ENCODE data around the gene MAP1LC3B2. TPM values are rescaled to one million over a fixed set of nuclear protein-coding genes. Genes with fewer than 3 reads are reported as not detected.

The MAP1LC3B2 gene
- total RNA-seq, 1 donor from 2014 or later = 0.62 TPM

GRCh38 chr12:116597886-116598285, 38.7 kb downstream of the MAP1LC3B2 start:
- DNase-seq = no peak

- DNase-seq = no peak
These were observed 39.4 kb downstream of the MAP1LC3B2 start for GRCh38 chr12:116598311-116599284.

GRCh38 chr12:116599285-116600136, 40.3 kb downstream of the MAP1LC3B2 start:
- DNase-seq = peak; percentile 26

DNA sequence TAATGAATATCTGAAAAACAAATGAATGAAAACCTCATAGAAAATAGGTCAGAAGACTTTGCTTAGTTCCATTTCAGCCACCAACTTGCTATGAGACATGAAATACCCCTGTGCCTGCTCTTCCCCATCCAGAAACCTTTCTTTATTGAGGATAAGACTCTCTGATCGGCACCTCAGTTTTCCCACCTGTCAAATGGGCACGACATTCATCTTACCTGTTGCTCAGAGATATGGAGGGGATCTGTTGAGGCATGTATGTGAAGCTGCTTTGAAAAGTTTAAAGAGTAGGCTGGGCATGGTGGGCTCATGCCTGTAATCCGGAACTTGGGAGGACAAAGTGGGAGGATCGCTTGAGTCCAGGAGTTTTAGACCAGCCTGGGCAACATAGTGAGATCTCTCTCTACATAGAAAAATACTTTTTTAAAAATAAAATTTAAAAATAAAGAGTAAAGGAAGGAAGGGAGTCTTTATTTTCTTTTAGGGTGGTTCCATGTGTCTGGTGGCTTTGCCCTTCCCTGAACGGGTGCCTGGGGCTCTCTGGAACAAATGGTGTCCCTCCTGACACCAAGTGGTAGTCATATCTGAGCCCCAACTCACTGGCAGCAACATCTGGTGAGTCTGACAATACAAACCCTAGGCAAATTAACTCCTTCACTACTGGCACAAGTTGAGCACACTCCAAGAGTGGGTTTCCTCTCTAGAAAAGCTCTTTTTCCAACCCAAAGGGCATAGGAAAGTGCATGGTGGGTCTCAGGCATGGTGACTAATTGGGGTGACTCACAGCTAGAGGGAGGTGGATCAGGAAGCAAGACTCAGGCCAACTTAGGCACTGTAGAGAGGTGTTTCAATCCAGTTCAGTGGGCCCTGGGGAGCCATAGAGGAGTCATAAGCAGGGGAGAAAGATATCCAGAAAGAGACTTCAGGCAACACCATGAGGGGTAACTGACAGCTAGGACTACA, 42.1 kb downstream of the MAP1LC3B2 start:
- no peak for DNase-seq

DNA sequence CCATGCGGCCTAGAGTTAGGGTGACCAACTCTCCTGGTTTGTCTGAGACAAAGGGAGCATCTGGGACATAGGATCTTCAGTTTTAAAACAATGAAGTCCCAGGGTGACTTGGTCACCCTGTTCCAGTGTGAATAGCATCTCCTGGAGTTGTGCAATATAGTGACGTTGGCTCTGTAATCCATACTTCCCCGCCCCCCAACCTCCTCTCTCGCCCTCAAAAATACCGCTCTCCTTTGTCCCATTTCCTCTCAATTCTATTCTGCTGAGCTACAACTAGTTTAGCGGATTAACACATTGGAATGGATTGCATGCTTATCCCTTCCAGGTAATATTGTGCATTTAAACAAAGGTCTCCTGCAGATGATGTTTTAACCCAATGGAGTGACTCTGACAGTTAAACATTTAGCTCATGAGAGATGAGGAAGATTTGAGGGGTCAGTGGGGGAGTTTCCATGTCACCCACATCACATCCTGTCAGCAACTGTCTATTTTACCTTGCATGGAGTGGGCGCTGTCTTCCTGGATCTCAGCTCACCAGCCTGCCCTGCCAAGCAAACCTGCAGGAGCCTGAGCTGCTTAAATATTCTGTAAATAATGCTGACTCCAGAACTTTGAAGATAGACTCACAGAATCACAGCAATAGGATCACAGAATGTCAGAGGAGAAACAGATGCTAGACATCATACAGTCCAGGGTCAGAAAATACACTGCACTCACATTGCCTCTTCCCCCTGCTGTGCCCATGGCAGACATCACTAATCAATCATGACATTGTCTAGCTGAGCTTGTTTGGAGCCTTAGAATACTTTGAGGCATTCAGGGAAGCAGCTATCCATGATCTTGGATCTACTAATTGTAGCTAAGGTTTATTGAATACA, 43.0 kb downstream of the MAP1LC3B2 start:
- DNase-seq = no peak

GRCh38 chr12:116603546-116604177, 44.5 kb downstream of the MAP1LC3B2 start:
- no peak for DNase-seq

GRCh38 chr12:116604178-116604895, 45.2 kb downstream of the MAP1LC3B2 start:
- DNase-seq = no peak

- DNase-seq = no peak
These were observed 45.9 kb downstream of the MAP1LC3B2 start for GRCh38 chr12:116604951-116605641.

GRCh38 chr12:116606397-116606796, 47.2 kb downstream of the MAP1LC3B2 start:
- DNase-seq = no peak

- DNase-seq = no peak
These were observed 47.9 kb downstream of the MAP1LC3B2 start for GRCh38 chr12:116607039-116607438.

- no peak for DNase-seq
These were observed 50.3 kb downstream of the MAP1LC3B2 start for GRCh38 chr12:116609319-116610114.

DNA sequence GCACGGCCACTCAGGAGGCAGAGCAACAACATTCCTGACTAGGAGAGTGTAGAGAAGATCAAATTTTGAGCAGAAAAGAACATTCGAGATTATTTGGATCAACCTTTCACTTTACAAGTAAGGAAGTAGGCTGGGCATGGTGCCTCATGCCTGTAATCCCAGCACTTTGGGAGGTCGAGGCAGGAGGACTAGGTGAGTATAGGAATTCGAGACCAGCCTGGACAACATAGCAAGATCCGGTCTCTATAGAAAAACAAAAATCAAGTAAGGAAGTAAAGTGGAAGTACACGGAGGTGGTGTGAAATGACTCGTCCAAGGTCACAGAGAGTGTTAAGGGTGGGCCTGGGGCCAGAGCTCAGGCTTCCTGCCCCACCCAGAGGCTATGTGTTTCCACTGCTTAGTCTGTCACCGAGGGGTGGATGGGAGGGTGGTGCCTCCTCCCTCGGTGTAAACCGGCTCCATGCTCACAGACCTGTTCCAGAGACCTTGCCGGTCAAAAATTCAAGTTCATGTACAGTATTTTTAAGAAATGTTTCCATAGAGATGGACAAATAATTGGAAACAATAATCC, 51.9 kb downstream of the MAP1LC3B2 start:
- DNase-seq = no peak

DNA sequence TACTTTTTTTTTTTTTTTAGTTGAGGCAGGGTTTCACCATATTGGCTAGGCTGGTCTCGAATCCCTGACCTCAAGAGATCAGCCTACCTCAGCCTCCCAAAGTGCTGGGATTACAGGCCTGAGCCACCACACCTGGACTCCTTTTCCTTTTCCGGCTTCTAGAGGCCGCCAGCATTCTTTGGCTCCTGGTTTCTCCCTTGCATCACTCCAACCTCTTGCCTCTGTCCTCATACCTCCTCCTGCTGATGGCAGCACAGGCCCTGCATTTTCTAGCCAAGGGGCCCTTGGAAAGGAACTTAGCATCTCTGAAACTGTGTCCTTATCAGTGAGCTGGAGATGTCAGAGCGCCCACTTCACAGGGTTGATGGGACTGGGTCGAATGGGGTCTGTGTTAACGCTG, 53.3 kb downstream of the MAP1LC3B2 start:
- DNase-seq = no peak

DNA sequence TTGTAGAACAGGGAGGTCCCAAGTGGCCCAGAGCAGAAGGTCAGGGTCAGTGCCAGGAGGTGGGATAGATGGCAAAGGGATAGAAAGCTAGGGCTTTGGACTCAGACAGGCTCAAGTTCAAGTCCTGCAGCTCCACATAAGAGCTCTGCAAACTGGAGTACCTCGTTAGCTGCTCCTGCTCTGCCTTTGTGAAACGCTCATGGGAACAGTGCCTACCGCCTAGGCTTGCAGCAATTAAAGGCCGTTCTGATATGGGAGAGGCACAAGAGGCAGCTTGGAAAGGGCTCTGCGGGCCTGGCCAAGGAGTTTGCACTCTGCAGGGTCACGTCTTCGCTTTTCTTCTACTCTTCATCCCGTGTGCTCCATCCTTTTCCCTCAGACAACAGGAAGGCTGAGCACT, 54.1 kb downstream of the MAP1LC3B2 start:
- no peak for DNase-seq

GRCh38 chr12:116614194-116614915, 55.2 kb downstream of the MAP1LC3B2 start:
- DNase-seq = no peak

DNA sequence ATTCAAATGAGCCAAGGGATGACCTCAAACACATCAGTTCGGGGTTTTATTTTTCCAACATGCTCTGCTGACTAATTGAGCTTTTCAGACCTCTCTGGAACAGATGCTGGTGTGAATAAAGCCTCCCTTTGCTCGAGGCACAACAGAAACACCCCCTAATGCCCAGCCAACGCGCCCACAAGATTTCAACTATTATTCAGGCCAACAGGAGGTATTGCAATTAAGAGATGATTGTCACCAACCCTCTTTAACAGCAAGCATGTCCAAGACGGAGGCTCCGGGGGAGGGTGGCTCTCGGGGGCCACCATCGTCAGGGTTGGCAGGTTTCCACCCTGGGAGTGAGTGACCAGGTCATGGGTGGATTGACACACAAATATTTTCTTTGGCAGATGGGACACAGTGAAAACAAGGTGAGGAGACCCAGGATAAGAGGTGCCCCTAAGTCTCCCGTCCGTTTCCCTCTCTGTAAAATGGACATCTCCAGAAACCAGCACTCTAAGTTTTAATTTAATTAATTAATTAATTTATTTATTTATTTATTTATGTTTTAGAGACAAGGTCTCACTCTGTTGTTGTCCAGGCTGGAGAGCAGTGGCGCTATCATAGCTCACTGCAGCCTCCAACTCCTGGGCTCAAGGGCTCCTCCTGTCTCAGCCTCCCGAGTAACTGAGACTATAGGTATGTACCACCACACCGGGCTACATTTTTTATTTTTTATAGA, 56.1 kb downstream of the MAP1LC3B2 start:
- DNase-seq = no peak

All from occipital lobe (tissue), 2 donors.